ENCODE measurements around the gene FRYL.
"Not testable (repeated sequence)": the region's sequence is repeated elsewhere in the genome, so short reads cannot be mapped to it uniquely, and the experiment has no call there.

Gene FRYL

DNA sequence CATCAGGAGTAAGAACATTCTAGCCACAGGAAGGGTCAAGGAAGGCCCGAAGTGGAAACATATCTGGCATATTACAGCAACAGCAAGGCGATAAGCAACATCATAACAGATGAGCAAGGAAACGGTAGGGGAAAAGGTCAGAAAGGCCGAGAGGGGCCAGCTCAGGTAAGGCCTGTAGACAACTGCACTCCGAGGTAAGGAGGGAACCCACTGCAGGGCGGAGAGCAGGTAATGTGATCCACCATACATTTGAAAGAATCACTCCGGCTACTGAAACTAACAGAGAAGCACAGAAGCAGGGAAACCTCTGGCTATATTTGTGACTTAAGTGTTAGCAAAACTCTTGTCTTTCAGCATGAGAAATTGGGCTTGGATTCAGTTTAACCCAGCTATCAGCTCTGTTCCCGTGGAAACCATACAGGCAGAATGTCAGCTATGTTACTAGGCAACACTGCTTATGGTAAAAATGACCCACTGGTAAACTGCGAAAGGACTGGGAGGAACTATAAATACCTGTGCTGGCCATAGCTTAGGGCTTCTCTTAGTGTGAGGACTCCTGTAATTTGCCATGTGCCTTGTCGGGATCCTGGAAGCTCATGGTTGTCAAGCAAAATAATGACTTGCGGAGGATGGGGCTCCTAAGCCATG is 31.0 kb downstream of the FRYL start:
- no peak overlapping the region for H3K27ac ChIP-seq
- H3K4me2 ChIP-seq: peak overlapping the region; percentile 39; the same call in 1 of the 2 replicates

DNA sequence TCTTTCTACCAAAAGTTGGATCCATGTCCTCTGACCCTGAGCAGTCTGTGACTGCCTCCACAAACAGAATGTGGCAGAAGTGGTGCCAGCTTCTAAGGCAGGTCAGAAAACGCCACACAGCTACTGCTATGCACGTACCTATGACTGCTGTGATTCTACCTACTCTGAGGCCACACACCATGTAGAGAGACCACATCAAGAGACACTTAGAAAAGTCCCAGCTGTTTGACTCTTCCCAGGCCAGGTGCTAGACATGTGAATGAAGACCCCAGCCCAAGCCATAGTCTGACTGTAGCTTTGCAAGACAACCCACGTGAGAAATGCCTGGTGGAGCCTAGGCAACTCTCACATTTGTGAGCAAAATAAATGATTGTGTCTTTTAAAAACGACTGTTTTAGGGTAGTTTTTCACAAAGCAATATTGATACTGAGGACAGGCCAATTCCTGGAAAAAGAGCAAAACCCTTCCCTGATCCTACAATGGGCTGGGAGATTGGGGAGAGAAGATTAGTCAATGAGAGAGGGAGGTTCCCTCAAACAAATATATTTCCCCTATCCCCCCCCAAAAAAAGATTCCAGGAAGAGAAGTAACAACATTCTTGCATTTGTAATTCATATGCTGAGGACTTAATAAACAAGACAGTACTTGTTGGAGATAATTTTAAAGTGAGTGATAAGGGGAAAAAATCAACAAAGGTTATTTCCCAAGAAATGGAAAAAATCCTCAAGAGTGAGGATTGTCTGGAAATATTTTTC is 33.3 kb downstream of the FRYL start:
- Histone ChIP-seq H3K36me3 (peaks cover 43% of the 10 kb centered on the region), H3K9ac (no peak overlapping the region), H3K27me3 (no peaks in the 10 kb centered on the region), H3K4me1 (peaks cover 38% of the 10 kb centered on the region), H3K27ac (no peak overlapping the region), H3K4me2 (no peak overlapping the region), H3K4me3 (no peak overlapping the region), H3K9me3 (peaks cover 26% of the 10 kb centered on the region), H4K20me1 (peaks cover 88% of the 10 kb centered on the region)
- TF ChIP-seq Cebpa-rat (IDR thresholded peaks at IDR 0.05): no peak

More for the DNA sequence above, 31.0 kb downstream of the FRYL start:
- peaks cover 34% of the 10 kb centered on the region for H3K36me3 ChIP-seq
- TF ChIP-seq Cebpa-rat (IDR thresholded peaks at IDR 0.05): no peak
- peaks cover 88% of the 10 kb centered on the region for H4K20me1 ChIP-seq
- no peak overlapping the region for H3K9ac ChIP-seq
- no peak overlapping the region for H3K4me3 ChIP-seq
- H3K9me3 ChIP-seq: peaks cover 26% of the 10 kb centered on the region
- H3K27me3 ChIP-seq: no peaks in the 10 kb centered on the region
- peaks cover 36% of the 10 kb centered on the region for H3K4me1 ChIP-seq

DNA sequence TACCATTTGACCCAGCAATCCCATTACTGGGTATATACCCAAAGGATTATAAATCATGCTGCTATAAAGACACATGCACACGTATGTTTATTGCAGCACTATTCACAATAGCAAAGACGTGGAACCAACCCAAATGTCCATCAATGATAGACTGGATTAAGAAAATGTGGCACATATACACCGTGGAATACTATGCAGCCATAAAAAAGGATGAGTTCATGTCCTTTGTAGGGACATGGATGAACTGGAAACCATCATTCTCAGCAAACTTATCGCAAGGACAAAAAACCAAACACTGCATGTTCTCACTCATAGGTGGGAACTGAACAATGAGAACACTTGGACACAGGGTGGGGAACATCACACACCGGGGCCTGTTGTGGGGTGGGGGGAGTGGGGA is 34.9 kb downstream of the FRYL start:
- H3K27me3 ChIP-seq, H3K4me2 ChIP-seq, H3K9ac ChIP-seq, H3K4me3 ChIP-seq, H3K27ac ChIP-seq: not testable (repeated sequence)
- peaks cover 88% of the 10 kb centered on the region for H4K20me1 ChIP-seq
- H3K36me3 ChIP-seq: peaks cover 49% of the 10 kb centered on the region
- H3K4me1 ChIP-seq: peaks cover 24% of the 10 kb centered on the region
- peaks cover 26% of the 10 kb centered on the region for H3K9me3 ChIP-seq

DNA sequence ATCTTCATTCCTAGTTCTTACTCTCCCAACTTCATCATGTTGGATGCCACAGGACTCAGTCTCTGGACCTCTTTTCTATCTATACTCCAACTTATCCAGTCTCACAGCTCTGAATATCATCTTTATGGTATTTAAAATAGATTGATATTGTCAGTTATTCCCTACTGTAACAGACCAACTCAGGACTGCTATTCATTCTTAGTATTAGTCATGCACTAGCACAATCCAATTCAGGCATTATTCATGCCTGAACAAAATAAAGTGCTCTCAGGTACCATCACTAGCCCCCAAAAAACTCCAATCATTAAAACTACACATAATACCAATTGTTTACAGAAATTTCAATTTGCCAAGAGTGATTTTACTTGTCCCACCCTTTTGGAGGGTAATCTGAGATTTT is 37.7 kb downstream of the FRYL start:
- TF ChIP-seq Cebpa-rat (IDR thresholded peaks at IDR 0.05): no peak
- H3K4me3 ChIP-seq: no peak overlapping the region
- no peak overlapping the region for H3K27ac ChIP-seq
- H3K4me1 ChIP-seq: peaks cover 13% of the 10 kb centered on the region
- H3K36me3 ChIP-seq: peaks cover 35% of the 10 kb centered on the region
- H3K9me3 ChIP-seq: peaks cover 35% of the 10 kb centered on the region
- no peaks in the 10 kb centered on the region for H3K27me3 ChIP-seq
- peak overlapping the region; percentile 4; the same call in 1 of the 2 replicates for H3K4me2 ChIP-seq
- no peak overlapping the region for H3K9ac ChIP-seq
- peaks cover 88% of the 10 kb centered on the region for H4K20me1 ChIP-seq

DNA sequence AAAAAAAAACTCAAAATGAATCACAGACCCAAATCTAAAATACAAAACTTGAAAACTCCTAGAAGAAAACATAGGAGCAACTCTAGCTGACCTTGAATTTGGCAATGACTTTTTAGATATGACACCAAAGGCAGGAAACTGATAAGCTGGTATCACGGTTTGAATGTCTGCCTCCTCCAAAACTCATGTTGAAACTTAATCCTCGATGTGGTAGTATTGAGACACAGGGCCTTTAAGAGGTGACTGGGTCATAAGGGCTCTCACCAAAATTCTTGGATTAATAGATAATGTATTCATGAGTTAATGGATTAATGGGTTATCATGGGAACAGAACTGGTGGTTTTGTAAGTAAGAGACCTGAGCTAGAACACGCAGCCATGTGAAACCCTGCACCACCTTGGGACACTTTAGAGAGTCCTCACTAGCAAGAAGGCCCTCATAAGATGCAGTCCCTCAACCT is 40.5 kb downstream of the FRYL start:
- peaks cover 39% of the 10 kb centered on the region for H3K9me3 ChIP-seq
- H3K36me3 ChIP-seq: peaks cover 32% of the 10 kb centered on the region
- no peak overlapping the region for H3K4me2 ChIP-seq
- no peak overlapping the region for H3K27ac ChIP-seq
- H4K20me1 ChIP-seq: peaks cover 78% of the 10 kb centered on the region
- H3K27me3 ChIP-seq: no peaks in the 10 kb centered on the region
- H3K9ac ChIP-seq: no peak overlapping the region
- H3K4me3 ChIP-seq: no peak overlapping the region
- peaks cover 13% of the 10 kb centered on the region for H3K4me1 ChIP-seq
- no peak for TF ChIP-seq Cebpa-rat (IDR thresholded peaks at IDR 0.05)

DNA sequence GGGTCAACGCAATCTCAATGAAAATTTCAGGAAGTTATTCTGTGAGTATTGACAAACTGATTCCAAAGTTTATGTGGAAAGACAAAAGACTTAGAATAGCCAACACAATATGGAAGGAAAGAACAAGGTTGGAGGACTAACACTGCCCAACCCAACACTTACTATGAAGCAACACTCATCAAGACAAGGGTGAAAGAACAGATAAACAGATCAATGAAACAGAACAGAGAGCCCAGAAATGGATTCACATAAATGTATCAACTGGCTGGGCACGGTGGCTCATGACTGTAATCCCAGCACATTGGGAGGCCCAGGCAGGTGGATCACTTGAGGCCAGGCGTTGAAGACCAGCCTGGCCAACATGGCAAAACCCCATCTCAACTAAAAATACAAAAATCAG is 41.2 kb downstream of the FRYL start:
- no peak overlapping the region for H3K4me2 ChIP-seq
- TF ChIP-seq Cebpa-rat (IDR thresholded peaks at IDR 0.05): no peak
- H3K4me1 ChIP-seq: peaks cover 13% of the 10 kb centered on the region
- no peak overlapping the region for H3K27ac ChIP-seq
- H3K27me3 ChIP-seq: no peaks in the 10 kb centered on the region
- H3K4me3 ChIP-seq: no peak overlapping the region
- H4K20me1 ChIP-seq: peaks cover 71% of the 10 kb centered on the region
- H3K36me3 ChIP-seq: peaks cover 32% of the 10 kb centered on the region
- peaks cover 39% of the 10 kb centered on the region for H3K9me3 ChIP-seq
- H3K9ac ChIP-seq: no peak overlapping the region

DNA sequence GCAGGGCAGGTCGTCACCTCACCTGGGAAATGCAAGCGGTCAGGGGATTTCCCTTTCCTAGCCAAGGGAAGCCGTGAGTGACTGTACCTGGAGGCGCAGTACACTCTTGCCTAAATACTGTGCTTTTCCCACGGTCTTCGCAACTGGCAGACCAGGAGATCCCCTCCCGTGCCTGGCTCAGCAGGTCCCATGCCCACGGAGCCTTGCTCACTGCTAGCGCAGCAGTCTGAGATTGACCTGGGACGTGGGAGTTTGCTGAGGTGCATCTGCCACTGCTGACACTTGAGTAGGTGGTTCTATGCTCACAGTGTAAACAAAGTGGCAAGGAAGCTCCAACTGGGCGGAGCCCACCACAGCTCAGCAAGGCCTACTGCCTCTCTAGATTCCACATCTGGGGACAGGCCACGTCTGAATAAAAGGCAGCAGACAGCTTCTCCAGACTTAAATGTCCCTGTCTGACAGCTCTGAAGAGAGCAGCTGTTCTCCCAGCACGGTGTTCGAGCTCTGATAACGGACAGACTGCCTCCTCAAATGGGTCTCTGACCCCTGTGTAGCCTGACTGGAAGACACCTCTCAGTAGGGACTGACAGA is 51.1 kb downstream of the FRYL start:
- not testable (repeated sequence) for H3K4me1 ChIP-seq, H3K9ac ChIP-seq, H3K27ac ChIP-seq, H3K27me3 ChIP-seq, H3K4me2 ChIP-seq, H3K4me3 ChIP-seq
- Histone ChIP-seq H3K9me3 (peaks cover 45% of the 10 kb centered on the region), H3K36me3 (peaks cover 26% of the 10 kb centered on the region), H4K20me1 (peaks cover 72% of the 10 kb centered on the region)

DNA sequence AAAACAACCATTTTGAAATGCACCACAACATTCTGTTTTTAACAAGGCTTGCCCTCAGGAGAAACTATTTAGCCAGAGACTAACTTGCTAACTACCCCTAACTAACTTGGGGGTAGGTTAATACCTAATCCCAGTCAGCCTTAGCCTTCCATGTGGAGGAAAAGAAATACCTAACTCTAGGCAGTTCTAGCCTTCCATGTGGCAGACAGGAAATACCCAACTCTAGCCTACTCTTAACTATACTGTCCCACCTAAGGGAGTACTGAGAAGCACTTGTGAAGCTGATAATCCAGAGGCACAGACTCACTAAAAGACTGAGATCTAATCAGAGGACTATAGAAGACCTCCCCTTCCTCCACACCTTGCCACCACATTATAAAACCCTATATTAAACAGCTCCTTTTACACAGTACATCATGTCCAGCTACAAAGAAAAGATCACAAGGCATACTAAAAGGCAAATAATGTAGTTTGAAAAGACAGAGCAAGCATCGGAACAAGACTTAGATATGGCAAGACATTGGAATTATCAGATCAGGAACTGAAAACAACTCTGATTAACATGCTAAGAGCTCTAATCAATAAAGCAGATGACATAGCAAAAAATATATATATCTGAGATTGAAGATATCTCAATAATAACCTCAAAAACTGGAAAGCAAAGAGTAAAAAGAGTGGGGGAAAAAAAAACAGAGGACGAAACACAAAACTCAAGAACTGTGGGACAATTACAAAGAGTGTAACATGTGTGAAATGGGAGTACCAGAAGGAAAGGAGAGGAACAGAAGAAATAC is 52.2 kb downstream of the FRYL start:
- H3K36me3 ChIP-seq: peaks cover 23% of the 10 kb centered on the region
- no peak overlapping the region for H3K9ac ChIP-seq
- peaks cover 83% of the 10 kb centered on the region for H4K20me1 ChIP-seq
- no peak overlapping the region for H3K4me2 ChIP-seq
- no peak overlapping the region for H3K27ac ChIP-seq
- no peak overlapping the region for H3K4me3 ChIP-seq
- peaks cover 7% of the 10 kb centered on the region for H3K4me1 ChIP-seq
- no peak for TF ChIP-seq Cebpa-rat (IDR thresholded peaks at IDR 0.05)
- peaks cover 42% of the 10 kb centered on the region for H3K9me3 ChIP-seq
- H3K27me3 ChIP-seq: no peaks in the 10 kb centered on the region

DNA sequence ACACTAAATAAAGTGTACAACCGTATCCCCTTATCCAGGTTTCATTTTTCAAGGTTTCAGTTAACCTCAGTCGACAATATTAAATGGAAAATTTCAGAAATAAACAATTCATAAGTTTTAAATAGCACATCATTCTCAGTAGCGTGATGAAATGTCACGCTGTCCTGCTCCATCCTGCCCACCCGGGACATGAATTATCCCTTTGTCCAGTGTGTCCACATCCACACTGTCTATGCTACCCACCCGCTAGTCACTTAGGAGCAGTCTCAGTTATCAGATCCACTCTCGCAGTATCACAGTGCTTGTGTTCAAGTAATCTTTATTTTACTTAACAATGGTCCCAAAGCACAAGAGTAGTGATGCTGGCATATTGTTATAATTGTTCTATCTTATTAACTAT is 54.7 kb downstream of the FRYL start:
- peaks cover 33% of the 10 kb centered on the region for H3K9me3 ChIP-seq
- H3K4me2 ChIP-seq: no peak overlapping the region
- H4K20me1 ChIP-seq: peaks cover 92% of the 10 kb centered on the region
- no peak overlapping the region for H3K4me3 ChIP-seq
- H3K36me3 ChIP-seq: peaks cover 23% of the 10 kb centered on the region
- H3K27me3 ChIP-seq: no peaks in the 10 kb centered on the region
- TF ChIP-seq Cebpa-rat (IDR thresholded peaks at IDR 0.05): no peak
- H3K27ac ChIP-seq: no peak overlapping the region
- peaks cover 12% of the 10 kb centered on the region for H3K4me1 ChIP-seq
- no peak overlapping the region for H3K9ac ChIP-seq
